ENCODE results near the gene TMEM198. TPM values are rescaled to one million over a fixed set of nuclear protein-coding genes. Genes with fewer than 3 reads are reported as not detected.

TMEM198 gene
- total RNA-seq (2014; rRNA removed; shearing (Covaris generic)): 1.8 and 2.0 TPM in 2 replicates
- polyA plus RNA-seq (2015; cell fraction: cytosol; rRNA removed): 1.5 and 1.9 TPM in 2 replicates
- 18.7 and 20.0 TPM in 2 replicates for polyA plus RNA-seq (2015; cell fraction: nucleus; rRNA removed)

- DNase-seq (ENCODE audit: low read depth): peak; percentile 99
Observed at GRCh38 chr2:219543596-219544358, at the start of gene TMEM198, which contains the start of gene CHPF. Gene TMEM198 (plus strand): TSS chr2:219544028. CDS start chr2:219544728, 700 bp downstream. Gene CHPF (minus strand): TSS chr2:219543809. CDS start chr2:219543538, 271 bp downstream.

GRCh38 chr2:219494952-219495530 is 48.8 kb upstream of the TMEM198 start:
- no peak for DNase-seq (ENCODE audit: low read depth)

DNA sequence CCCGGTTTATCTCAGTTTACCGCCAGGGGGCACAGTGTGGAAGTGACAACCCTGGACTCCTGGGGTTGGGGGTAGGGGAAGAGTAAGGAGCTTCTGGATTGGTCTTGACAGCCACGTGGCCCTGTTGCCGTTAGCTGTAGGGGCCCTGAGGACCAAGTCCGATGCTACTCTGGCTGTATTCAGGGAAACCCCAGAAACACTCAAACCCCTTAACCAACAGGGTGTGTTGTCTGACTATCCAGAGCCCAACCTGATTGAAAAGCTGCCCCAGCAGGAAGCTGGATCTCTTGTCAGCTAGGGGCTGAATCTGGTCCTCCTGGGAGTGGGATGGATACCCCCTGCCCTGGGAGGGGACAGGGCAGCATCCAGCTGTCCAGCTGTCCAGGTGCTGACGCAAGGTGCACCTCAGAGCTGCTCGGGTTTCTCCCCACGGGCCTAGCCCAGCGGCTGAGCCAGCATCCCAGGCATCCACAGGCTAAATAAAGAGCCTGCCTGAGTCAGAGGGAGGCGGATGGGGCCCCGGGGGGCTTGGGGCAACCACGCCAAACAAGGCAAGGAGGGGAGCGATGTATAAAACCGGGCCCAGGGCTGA is 48.2 kb upstream of the TMEM198 start:
- peak; percentile 63 for DNase-seq (ENCODE audit: low read depth)

DNA sequence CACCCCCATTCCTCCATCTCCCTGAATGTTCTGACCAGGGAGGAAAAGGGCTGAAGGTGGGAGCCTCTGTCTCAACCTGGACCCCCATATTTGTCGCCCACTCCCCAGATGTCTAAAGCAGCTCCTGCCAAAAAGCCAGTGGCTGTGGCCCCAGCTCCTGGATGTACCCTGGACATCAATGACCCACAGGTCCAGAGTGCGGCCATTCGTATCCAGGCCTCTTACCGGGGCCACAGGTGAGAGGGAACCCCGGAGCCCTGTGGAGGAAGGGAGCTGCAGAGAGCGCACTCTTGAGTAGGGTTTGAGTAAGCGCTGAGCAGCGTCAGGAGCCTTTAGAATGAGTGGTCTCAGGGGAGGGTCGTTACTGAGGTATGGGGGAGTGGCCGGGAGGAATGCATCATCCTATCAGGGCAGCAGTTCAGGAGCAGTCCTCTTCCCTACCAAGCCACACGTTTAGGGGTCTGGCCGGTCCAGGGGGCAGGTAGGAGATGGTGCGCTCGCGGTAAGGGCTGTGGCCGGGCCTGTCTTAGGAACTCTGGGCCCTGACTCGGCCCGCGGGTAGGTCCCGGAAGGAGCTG is 47.5 kb upstream of the TMEM198 start:
- DNase-seq (ENCODE audit: low read depth): no peak

GRCh38 chr2:219496825-219497494 is 46.9 kb upstream of the TMEM198 start:
- DNase-seq (ENCODE audit: low read depth): no peak

DNA sequence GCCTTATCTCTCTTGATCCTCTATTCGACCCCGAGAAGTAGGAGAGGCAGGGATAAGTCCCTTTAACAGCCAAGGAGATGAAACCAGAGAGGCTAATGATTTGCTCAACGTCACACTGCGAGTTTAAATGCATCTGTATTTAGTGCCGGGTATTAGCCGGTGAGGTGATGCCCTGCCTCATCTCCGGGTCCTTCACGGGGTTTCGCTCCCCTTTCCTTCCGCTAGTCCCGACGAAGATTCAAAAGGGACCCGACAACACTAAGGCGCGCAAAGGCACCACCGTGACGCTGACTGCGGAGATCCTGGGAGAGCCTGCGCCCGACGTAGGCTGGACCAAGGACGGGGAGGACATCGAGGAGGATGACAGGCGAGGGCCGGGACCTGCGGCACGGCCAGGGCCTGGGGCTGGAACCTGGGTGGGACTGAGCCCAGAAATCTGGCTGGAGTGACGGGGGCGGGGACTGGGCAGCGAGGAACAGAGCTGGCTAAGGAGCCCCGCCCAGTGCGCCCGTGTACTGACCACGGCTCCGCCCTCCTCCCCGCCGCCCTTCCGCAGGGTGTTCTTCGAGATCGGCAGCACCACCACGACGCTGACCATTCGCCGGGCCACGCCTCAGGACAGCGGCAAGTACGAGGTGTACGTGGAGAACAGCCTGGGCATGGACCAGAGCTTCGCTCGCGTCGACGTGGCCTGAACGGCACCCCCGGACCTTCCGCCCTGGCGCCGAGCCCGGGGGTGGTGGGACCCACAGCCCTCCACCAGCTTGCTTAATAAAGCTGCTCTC is 46.1 kb upstream of the TMEM198 start:
- peak; percentile 66 for DNase-seq (ENCODE audit: low read depth)

- peak; percentile 99 for DNase-seq (ENCODE audit: low read depth)
Observed at GRCh38 chr2:219498280-219499057, 45.4 kb upstream of the TMEM198 start, which contains the start of gene GMPPA. Gene GMPPA (plus strand): TSS chr2:219498891. CDS start chr2:219499976, 1,085 bp downstream.

DNA sequence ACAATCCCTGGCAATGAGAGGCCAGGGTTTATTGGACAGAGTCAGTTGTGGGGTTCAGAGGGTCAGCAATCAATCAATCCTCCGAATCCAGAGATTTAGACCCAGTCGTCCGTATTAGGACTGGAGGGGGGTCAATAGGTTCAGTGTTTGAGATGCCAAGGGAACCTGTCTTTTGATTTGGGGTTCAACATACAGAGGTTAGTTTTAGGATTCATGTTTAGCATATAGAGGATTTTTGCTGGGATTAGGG is 44.8 kb upstream of the TMEM198 start:
- DNase-seq (ENCODE audit: low read depth): no peak

GRCh38 chr2:219499555-219499954 is 44.3 kb upstream of the TMEM198 start:
- no peak for DNase-seq (ENCODE audit: low read depth)

GRCh38 chr2:219500135-219500534 is 43.7 kb upstream of the TMEM198 start:
- DNase-seq (ENCODE audit: low read depth): peak; percentile 15

GRCh38 chr2:219501849-219502248 is 42.0 kb upstream of the TMEM198 start:
- no peak for DNase-seq (ENCODE audit: low read depth)

DNA sequence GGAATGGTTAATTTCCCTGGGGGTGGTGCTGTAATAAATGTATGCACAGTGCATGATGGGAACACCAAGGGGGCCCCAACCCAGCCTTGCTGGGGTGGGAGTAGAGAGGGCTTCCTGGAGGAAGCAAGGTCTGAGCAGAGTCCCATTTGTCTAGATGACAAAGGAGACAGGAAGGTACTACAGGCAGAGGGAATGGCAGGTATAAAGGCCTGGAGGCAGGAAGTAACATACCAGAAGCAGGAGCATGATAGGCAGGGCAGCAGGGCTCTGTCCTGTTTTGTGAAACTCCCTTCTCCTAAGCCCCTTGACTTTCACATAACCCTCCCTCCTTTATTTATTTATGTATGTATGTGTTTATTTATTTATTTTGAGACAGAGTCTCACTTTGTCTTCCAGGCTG is 41.2 kb upstream of the TMEM198 start:
- DNase-seq (ENCODE audit: low read depth): no peak

DNA sequence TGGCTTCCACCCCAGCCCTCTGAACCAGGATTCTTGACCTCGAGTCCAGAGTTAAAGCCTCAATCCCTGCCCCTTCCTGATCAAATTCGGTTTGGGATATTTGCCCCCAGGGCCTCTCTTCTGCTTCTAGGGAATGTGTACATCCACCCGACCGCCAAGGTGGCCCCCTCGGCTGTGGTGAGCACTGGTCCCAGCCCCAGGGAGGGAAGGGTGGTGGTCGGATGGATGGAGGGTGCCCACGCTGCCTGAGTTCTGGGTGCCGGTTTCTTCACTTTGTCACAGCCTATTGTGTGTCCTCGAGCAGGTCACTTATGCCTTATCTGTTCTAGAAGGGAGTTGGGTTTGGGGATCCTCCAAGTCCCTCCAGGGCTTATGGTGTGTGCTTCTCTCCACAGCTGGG is 38.2 kb upstream of the TMEM198 start:
- DNase-seq (ENCODE audit: low read depth): no peak

GRCh38 chr2:219506153-219506801 is 37.6 kb upstream of the TMEM198 start:
- DNase-seq (ENCODE audit: low read depth): no peak

DNA sequence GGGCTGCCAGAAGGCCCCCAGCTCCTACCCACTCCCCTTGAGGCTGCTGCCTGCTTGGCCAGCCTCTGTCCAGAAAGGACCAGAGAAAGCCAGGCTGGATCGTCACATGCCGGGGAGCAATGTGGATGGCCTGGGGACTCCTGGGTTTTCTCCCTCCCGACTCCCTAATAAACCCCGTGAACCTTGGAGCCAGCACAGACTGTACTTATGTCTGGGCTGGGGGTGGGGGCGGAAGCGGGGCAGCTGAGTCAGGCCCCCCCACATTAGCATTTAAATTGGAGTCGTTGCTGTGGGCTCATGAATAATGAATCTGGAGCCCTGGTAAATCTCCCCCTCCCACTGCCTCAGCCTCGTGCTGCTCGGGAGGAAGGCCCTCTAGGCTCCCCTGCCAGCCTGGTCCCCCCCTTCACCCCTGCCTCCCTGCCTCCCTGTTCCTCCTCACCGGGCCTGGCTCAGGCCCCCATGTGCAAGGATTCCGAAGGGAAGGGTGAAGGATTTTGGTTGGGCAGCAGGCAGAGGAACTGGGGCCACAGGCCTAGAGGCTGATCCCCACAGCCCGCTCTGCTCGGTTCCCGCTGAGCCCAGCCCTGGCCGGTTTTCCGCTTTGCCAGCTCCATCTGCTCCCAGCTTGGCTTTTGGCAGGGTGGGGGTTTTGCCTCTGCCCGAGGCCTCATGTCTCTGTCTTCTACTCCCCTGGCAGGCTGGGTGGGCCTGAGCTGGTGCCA is 36.9 kb upstream of the TMEM198 start:
- no peak for DNase-seq (ENCODE audit: low read depth)

- no peak for DNase-seq (ENCODE audit: low read depth)
Observed at GRCh38 chr2:219507581-219508443, 36.0 kb upstream of the TMEM198 start.

DNA sequence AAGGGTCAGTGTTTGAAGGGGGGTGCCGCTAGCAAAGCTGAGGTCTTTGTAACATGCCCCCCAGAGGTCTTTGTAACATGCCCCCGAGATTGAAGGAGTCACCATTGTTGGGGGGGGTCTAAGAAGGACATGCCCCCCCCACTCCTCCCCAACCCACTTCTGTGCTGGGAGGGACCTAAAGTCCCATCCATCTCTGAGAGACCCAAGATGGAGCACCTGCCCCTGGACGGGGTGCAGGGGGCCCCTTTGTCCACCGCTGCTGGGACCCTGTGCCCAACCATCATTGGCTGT is 35.4 kb upstream of the TMEM198 start:
- no peak for DNase-seq (ENCODE audit: low read depth)

Data from HT1080 (cell line).